CD14-positive monocyte (primary cell): ENCODE data around the gene TPPP. TPM values are rescaled to one million over a fixed set of nuclear protein-coding genes. Genes with fewer than 3 reads are reported as not detected.
A peak's percentile ranks its signal among the peaks of the same experiment; 100 is the strongest.

Source experiments
- DNase-seq, 3 donors: peaks; one replicate each; pipeline ENCODE4 v3.0.0-alpha.2; 2011 to 2022
- H2AFZ ChIP-seq: 2 replicates; pipeline ENCODE4 v1.6.0; 2012; ENCODE audit warnings: mild to moderate bottlenecking, low read depth, low read length, inconsistent platforms; ENCODE audit not compliant: insufficient read depth, poor library complexity, severe bottlenecking
- H3K27ac ChIP-seq, 2 donors: 1 replicate in 1 of 2; 2 replicates in 1 of 2; pipeline ENCODE4 v1.5.1; 2012 to 2013; ENCODE audit warnings: low read length in 2 of 2, control low read depth in 1 of 2, inconsistent platforms in 1 of 2, low read depth in 1 of 2, mild to moderate bottlenecking in 1 of 2
- H3K27me3 ChIP-seq, 2 donors: one replicate each; pipeline versions ENCODE4 v1.6.0 to v1.6.1; 2011 to 2013; ENCODE audit warnings: low read length in 2 of 2; ENCODE audit not compliant: control insufficient read depth in 2 of 2, insufficient read depth in 2 of 2
- H3K36me3 ChIP-seq, 2 donors: replicated peaks in 1 of 2; 1 replicate in 1 of 2; 2 replicates in 1 of 2; pipeline versions ENCODE4 v1.5.1 to v1.6.1; 2012 to 2013; ENCODE audit warnings: low read length in 2 of 2, control low read depth in 1 of 2, inconsistent platforms in 1 of 2, mild to moderate bottlenecking in 1 of 2; ENCODE audit not compliant: insufficient read depth in 2 of 2, control insufficient read depth in 1 of 2
- H3K4me1 ChIP-seq, 2 donors: 1 replicate in 1 of 2; 2 replicates in 1 of 2; pipeline versions ENCODE4 v1.5.1 to v1.6.1; 2012 to 2013; ENCODE audit warnings: low read length in 2 of 2, control low read depth in 1 of 2, inconsistent platforms in 1 of 2, mild to moderate bottlenecking in 1 of 2, moderate library complexity in 1 of 2; ENCODE audit not compliant: insufficient read depth in 2 of 2, control insufficient read depth in 1 of 2
- H3K4me2 ChIP-seq: replicated peaks from 2 replicates; pipeline ENCODE3; 2012; ENCODE audit warnings: low read length, moderate library complexity, mild to moderate bottlenecking; ENCODE audit not compliant: poor library complexity, severe bottlenecking; ENCODE audit errors: extremely low read depth
- H3K4me3 ChIP-seq, 3 experiments: fragments of 200-600 bp in 1 of 3; sonication (generic) in 1 of 3; replicated peaks in 1 of 3; 1 replicate in 2 of 3; 2 replicates in 1 of 3; pipeline ENCODE4 v1.5.1; 2011 to 2013; ENCODE audit warnings: low read length in 3 of 3, mild to moderate bottlenecking in 3 of 3, control low read depth in 2 of 3, low read depth in 2 of 3, inconsistent platforms in 1 of 3, moderate library complexity in 1 of 3
- H3K79me2 ChIP-seq: 2 replicates; pipeline ENCODE4 v1.6.0; 2012; ENCODE audit warnings: mild to moderate bottlenecking, control low read depth, inconsistent platforms, low read length, moderate library complexity; ENCODE audit not compliant: insufficient read depth
- H3K9ac ChIP-seq: 2 replicates; pipeline ENCODE4 v1.6.0; 2017; ENCODE audit warnings: low read length, mild to moderate bottlenecking; ENCODE audit not compliant: insufficient read depth, poor library complexity, severe bottlenecking
- H3K9me3 ChIP-seq, 2 donors: replicated peaks in 1 of 2; 1 replicate in 1 of 2; 2 replicates in 1 of 2; pipeline versions ENCODE4 v1.5.1 to v1.6.1; 2012 to 2013; ENCODE audit warnings: low read length in 2 of 2, control low read depth in 1 of 2; ENCODE audit not compliant: control insufficient read depth in 1 of 2, insufficient read depth in 1 of 2
- H4K20me1 ChIP-seq: 2 replicates; pipeline ENCODE4 v1.6.0; 2012; ENCODE audit warnings: mild to moderate bottlenecking, low read length, control low read depth, moderate library complexity; ENCODE audit not compliant: insufficient read depth
- H3K27ac Mint-ChIP-seq, 7 donors: one replicate each; pipeline ENCODE4 v1.8.0; 2020; ENCODE audit warnings: mild to moderate bottlenecking in 7 of 7, mixed read lengths in 7 of 7, moderate library complexity in 6 of 7, inconsistent platforms in 2 of 7
- H3K27me3 Mint-ChIP-seq, 3 donors: one replicate each; pipeline ENCODE4 v1.8.0; 2021 to 2022; ENCODE audit warnings: low read depth in 3 of 3, mild to moderate bottlenecking in 3 of 3, mixed read lengths in 3 of 3, moderate library complexity in 3 of 3, inconsistent platforms in 1 of 3
- H3K36me3 Mint-ChIP-seq, 2 donors: one replicate each; pipeline ENCODE4 v1.8.0; 2020; ENCODE audit warnings: mixed read lengths in 2 of 2, inconsistent platforms in 1 of 2, mild to moderate bottlenecking in 1 of 2
- H3K4me1 Mint-ChIP-seq: one replicate; pipeline ENCODE4 v1.8.0; 2020; ENCODE audit warnings: mild to moderate bottlenecking, mixed read lengths
- H3K4me3 Mint-ChIP-seq, 2 donors: one replicate each; pipeline ENCODE4 v1.8.0; 2020; ENCODE audit warnings: mild to moderate bottlenecking in 2 of 2, mixed read lengths in 2 of 2, moderate library complexity in 1 of 2
- H3K9me3 Mint-ChIP-seq, 7 donors: one replicate each; pipeline ENCODE4 v1.8.0; 2020 to 2022; ENCODE audit warnings: mixed read lengths in 7 of 7, mild to moderate bottlenecking in 6 of 7, moderate library complexity in 6 of 7, inconsistent platforms in 2 of 7
- WGBS: methylation state at CpG from one replicate; pipeline ENCODE4 v1.1.5; 2013; ENCODE audit warnings: missing lambda C conversion rate; ENCODE audit not compliant: insufficient coverage; 5-methylcytosine and 5-hydroxymethylcytosine counted together
- intact Hi-C, 2 donors: fragments of 100-400 bp; cut with micrococcal nuclease; formaldehyde crosslinking; loops; one replicate each; pipeline versions ENCODE4 v1.15.0 to v1.15.1; 2023
- polyA plus RNA-seq, 3 donors: library from polyadenylated mRNA; depleted of rRNA in 1 of 3; unstranded in 2 of 3; stranded (reverse) in 1 of 3; fragments of 300-500 nt in 2 of 3; fragments of >200 nt in 1 of 3; fragmentation: Illumina TruSeq in 2 of 3; gene quantifications; 1 replicate in 2 of 3; 2 replicates in 1 of 3; pipeline ENCODE4 v1.2.3, GENCODE V29; 2012 to 2021
- TF ChIP-seq, protein P1 (sequence below): fragments of 200-600 bp; IDR thresholded peaks from one replicate; pipeline ENCODE4 v1.8.0; 2022; ENCODE audit warnings: antibody characterized with exemption, mild to moderate bottlenecking

TPPP gene
- polyA plus RNA-seq, 3 donors = 0.02 to 0.17 (median 0.06) TPM

DNA sequence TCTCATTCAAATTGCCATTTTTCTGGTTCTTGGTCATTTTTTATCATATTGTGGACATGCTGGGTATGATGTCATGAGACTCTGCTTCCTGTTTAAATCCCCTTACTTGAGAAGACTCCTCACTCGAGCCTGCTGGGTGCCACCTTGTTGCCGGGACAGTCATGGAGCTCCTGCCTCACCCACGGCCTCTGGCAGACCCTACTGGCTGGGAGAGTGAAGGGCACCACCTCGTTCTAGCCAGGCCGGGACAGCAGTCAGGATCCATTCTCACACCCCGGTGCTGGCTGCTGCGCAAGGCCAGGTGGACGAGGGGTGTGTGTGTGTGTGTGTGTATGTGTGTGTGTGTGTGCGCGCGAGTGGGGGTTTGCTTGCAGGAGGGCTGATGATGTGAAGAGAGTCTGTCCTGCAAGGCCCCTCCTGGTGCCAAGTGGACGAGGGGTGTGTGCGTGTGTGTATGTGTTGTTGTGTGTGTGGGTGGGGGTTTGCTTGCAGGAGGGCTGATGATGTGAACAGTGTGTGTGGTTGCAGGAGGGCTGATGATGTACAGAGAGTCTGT lies 76.6 kb downstream of the TPPP start:
- Histone ChIP-seq H2AFZ (no peak overlapping the region), H3K27ac (no peak overlapping the region), H3K36me3 (peaks cover 12 to 27% of the 10 kb centered on the region in 2 donors), H4K20me1 (no peaks in the 10 kb centered on the region), H3K4me2 (no peak overlapping the region), H3K4me3 (no peak overlapping the region), H3K9ac (no peak overlapping the region), H3K27me3 (no peaks in the 10 kb centered on the region), H3K79me2 (peaks cover 30% of the 10 kb centered on the region), H3K4me1 (peaks cover 16 to 29% of the 10 kb centered on the region in 2 donors), H3K9me3 (no peaks in the 10 kb centered on the region)
- intact Hi-C loops = loop anchor here (10.0 kb wide), 4 partner anchors 172 to 1178 kb away; partner anchors contain the start of genes EXOC3 (in 1 of the 2), MRPL36 (in 1 of the 2) and PDCD6 (in 1 of the 2)
- no peak for DNase-seq
- peaks cover 0 to 4% (median 0%) of the 10 kb centered on the region in 3 donors for H3K27me3 Mint-ChIP-seq
- H3K9me3 Mint-ChIP-seq = peaks cover 4 to 7% (median 5%) of the 10 kb centered on the region in 7 donors
- TF ChIP-seq, protein P1, sequence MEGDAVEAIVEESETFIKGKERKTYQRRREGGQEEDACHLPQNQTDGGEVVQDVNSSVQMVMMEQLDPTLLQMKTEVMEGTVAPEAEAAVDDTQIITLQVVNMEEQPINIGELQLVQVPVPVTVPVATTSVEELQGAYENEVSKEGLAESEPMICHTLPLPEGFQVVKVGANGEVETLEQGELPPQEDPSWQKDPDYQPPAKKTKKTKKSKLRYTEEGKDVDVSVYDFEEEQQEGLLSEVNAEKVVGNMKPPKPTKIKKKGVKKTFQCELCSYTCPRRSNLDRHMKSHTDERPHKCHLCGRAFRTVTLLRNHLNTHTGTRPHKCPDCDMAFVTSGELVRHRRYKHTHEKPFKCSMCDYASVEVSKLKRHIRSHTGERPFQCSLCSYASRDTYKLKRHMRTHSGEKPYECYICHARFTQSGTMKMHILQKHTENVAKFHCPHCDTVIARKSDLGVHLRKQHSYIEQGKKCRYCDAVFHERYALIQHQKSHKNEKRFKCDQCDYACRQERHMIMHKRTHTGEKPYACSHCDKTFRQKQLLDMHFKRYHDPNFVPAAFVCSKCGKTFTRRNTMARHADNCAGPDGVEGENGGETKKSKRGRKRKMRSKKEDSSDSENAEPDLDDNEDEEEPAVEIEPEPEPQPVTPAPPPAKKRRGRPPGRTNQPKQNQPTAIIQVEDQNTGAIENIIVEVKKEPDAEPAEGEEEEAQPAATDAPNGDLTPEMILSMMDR = no peak
- peaks cover 21% of the 10 kb centered on the region for H3K4me1 Mint-ChIP-seq
- 85% methylated on average over 12 of the region's 13 CpGs for WGBS
- H3K4me3 Mint-ChIP-seq = no peak overlapping the region
- H3K36me3 Mint-ChIP-seq = peaks cover 37 to 44% of the 10 kb centered on the region in 2 donors
- H3K27ac Mint-ChIP-seq = peak overlapping the region in 1 of 7 donors; percentile 69

DNA sequence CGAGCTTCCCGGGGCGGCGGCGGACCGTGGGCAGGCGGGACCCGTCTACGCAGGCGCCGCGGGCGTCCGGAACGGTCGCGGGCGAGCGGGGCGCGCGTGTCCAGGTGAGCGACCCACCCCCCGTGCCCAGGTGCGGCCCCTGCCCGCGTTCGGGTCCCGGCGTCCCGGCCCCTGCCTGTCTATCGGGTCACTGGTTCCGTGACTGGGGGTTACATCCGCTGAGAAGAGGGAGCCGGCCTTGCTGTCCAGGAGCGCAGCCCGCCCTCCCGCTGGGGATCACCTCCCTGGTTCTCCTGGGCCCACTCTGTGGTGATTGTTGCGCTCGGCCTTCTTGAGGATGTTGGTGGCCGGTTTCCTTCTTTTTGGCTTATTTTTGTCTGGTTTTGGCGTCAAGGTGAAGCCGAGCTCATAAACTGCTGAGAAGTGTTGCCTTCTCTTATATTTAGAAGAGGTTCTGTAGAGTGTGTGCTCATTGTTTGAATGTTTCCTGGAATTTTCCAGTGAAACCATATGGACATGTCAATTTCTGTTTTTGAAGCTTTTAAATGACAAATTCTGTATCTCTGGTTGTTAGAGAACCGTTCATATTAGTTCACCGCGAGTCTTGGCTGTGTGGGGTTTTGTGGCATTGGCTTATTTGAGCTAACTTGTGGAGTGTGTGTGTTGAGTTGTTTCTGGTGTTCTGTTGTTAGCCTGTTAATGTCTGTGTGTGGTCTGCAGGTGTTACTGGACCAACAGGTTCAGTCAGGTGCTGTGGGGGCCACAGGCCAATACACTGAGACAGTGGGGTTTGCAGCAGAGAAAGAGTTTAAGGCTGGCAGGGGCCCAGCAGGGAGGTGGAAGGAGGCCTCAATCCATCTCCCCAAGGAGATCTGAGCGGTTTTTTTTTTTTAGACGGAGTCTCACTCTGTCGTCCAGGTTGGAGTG lies 80.4 kb downstream of the TPPP start:
- peak overlapping the region; percentile 42 to 88 (median 85) for H3K4me3 ChIP-seq
- TF ChIP-seq, protein P1 = no peak
- peak overlapping the region; percentile 91 for H2AFZ ChIP-seq
- H3K27ac Mint-ChIP-seq = peak overlapping the region in 2 of 7 donors; percentile 42 to 65
- H3K36me3 ChIP-seq = no peaks in the 10 kb centered on the region
- intact Hi-C loops = loop anchor here (5.0 to 10.0 kb wide), 8 partner anchors 70 to 1182 kb away; partner anchors contain the start of genes BRD9 (in 1 of the 2), EXOC3 (in 1 of the 2), MRPL36 (in 1 of the 2) and PDCD6 (in 1 of the 2)
- H3K4me1 ChIP-seq = peaks cover 20 to 33% of the 10 kb centered on the region in 2 donors
- H3K4me3 Mint-ChIP-seq = peak overlapping the region; percentile 83 to 96
- 9% methylated on average over 45 of the region's 49 CpGs for WGBS
- H3K27ac ChIP-seq = no peak overlapping the region
- peaks cover 0 to 21% of the 10 kb centered on the region in 2 donors for H3K27me3 ChIP-seq
- peaks cover 5 to 7% (median 6%) of the 10 kb centered on the region in 7 donors for H3K9me3 Mint-ChIP-seq
- peaks cover 8 to 9% of the 10 kb centered on the region in 2 donors for H3K36me3 Mint-ChIP-seq
- H3K79me2 ChIP-seq = peaks cover 30% of the 10 kb centered on the region
- H3K9ac ChIP-seq = peak overlapping the region; percentile 64
- no peaks in the 10 kb centered on the region for H4K20me1 ChIP-seq
- H3K9me3 ChIP-seq = no peaks in the 10 kb centered on the region
- DNase-seq = no peak
- H3K4me1 Mint-ChIP-seq = peaks cover 25% of the 10 kb centered on the region
- H3K4me2 ChIP-seq = peak overlapping the region; percentile 90
- peaks cover 20 to 27% (median 26%) of the 10 kb centered on the region in 3 donors for H3K27me3 Mint-ChIP-seq
